ENCODE measurements around the gene ISCU.
"Not testable (repeated sequence)": the region's sequence is repeated elsewhere in the genome, so short reads cannot be mapped to it uniquely, and the experiment has no call there.

Gene ISCU

GRCh38 chr12:108605690-108606406 is 43.5 kb downstream of the ISCU start:
- no peak for DNase-seq

- DNase-seq: no peak
These were observed 44.1 kb downstream of the ISCU start for GRCh38 chr12:108606492-108606891.

- DNase-seq: no peak
These were observed 45.7 kb downstream of the ISCU start for GRCh38 chr12:108607981-108608600.

- DNase-seq: no peak
These were observed 46.2 kb downstream of the ISCU start for GRCh38 chr12:108608616-108609015.

- DNase-seq: no peak
These were observed 47.3 kb downstream of the ISCU start for GRCh38 chr12:108609537-108610335.

GRCh38 chr12:108610336-108610815 is 48.0 kb downstream of the ISCU start:
- DNase-seq: no peak

GRCh38 chr12:108610856-108611605 is 48.6 kb downstream of the ISCU start:
- DNase-seq: no peak

- DNase-seq: peak; percentile 64 to 69
These were observed 49.6 kb downstream of the ISCU start for GRCh38 chr12:108611884-108612415.

GRCh38 chr12:108612788-108613282 is 50.4 kb downstream of the ISCU start:
- DNase-seq: no peak

GRCh38 chr12:108613548-108613947 is 51.2 kb downstream of the ISCU start:
- DNase-seq: no peak

- DNase-seq: no peak
These were observed 51.6 kb downstream of the ISCU start for GRCh38 chr12:108614041-108614440.

GRCh38 chr12:108614639-108615038 is 52.2 kb downstream of the ISCU start:
- DNase-seq: no peak

GRCh38 chr12:108615918-108616317 is 53.5 kb downstream of the ISCU start:
- no peak for DNase-seq

- DNase-seq: no peak
These were observed 54.0 kb downstream of the ISCU start for GRCh38 chr12:108616359-108616758.

GRCh38 chr12:108616941-108617858 is 54.8 kb downstream of the ISCU start:
- DNase-seq: peak; percentile 77 to 81

GRCh38 chr12:108618079-108618952 is 55.9 kb downstream of the ISCU start:
- peak; percentile 85 for DNase-seq

GRCh38 chr12:108618953-108619274 is 56.5 kb downstream of the ISCU start:
- DNase-seq: not testable (repeated sequence)
